Heart right ventricle (tissue), 16 donors: Measurements from ENCODE around the gene WWOX. TPM values are rescaled to one million over a fixed set of nuclear protein-coding genes. Genes with fewer than 3 reads are reported as not detected.

Source experiments
- ATAC-seq, 8 donors: fragments of 200-7000 bp; cut with Tn5 transposase; one replicate each; pipeline ENCODE4 v1.9.1; 2020; ENCODE audit warnings: mild to moderate bottlenecking in 8 of 8, moderate library complexity in 8 of 8, moderate number of reproducible peaks in 1 of 8
- DNase-seq, 2 donors: peaks; one replicate each; pipeline ENCODE4 v3.0.0-alpha.2; 2020
- H3K27ac ChIP-seq, 10 donors: fragments of 200-600 bp; sonication (generic) in 2 of 10; one replicate each; pipeline versions ENCODE4 v1.5.0 to v1.8.0; 2020 to 2022; ENCODE audit warnings: mild to moderate bottlenecking in 3 of 10
- H3K27me3 ChIP-seq, 7 donors: fragments of 200-600 bp; one replicate each; pipeline ENCODE4 v1.8.0; 2021 to 2022; ENCODE audit warnings: mild to moderate bottlenecking in 2 of 7
- H3K36me3 ChIP-seq, 9 donors: fragments of 200-600 bp; sonication (generic) in 1 of 9; one replicate each; pipeline versions ENCODE4 v1.5.0 to v1.8.0; 2020 to 2022; ENCODE audit warnings: mild to moderate bottlenecking in 2 of 9
- H3K4me1 ChIP-seq, 9 donors: fragments of 200-600 bp; sonication (generic) in 1 of 9; one replicate each; pipeline versions ENCODE4 v1.5.0 to v1.8.0; 2020 to 2022; ENCODE audit warnings: mild to moderate bottlenecking in 4 of 9
- H3K4me3 ChIP-seq, 10 donors: fragments of 200-600 bp; sonication (generic) in 2 of 10; one replicate each; pipeline versions ENCODE4 v1.5.0 to v1.8.0; 2020 to 2022; ENCODE audit warnings: mild to moderate bottlenecking in 7 of 10, moderate library complexity in 2 of 10
- H3K9me3 ChIP-seq, 11 donors: fragments of 200-600 bp in 10 of 11; sonication (generic) in 2 of 11; one replicate each; pipeline versions ENCODE4 v1.5.0 to v1.8.0; 2013 to 2022; ENCODE audit warnings: mild to moderate bottlenecking in 2 of 11, control low read depth in 1 of 11, moderate library complexity in 1 of 11
- CTCF ChIP-seq, 9 donors: fragments of 200-600 bp; sonication (generic) in 2 of 9; IDR thresholded peaks; one replicate each; pipeline versions ENCODE4 v1.5.0 to v1.8.0; 2021 to 2022; ENCODE audit warnings: antibody characterized with exemption in 9 of 9, mild to moderate bottlenecking in 5 of 9, moderate library complexity in 1 of 9
- WGBS, 2 donors: extraction: QIAGEN DNeasy Blood & Tissue Kit; methylation state at CpG; one replicate each; pipeline ENCODE4 v1.1.7; 2013; ENCODE audit warnings: inconsistent platforms in 1 of 2; 5-methylcytosine and 5-hydroxymethylcytosine counted together
- intact Hi-C, 10 donors: fragments of 100-400 bp; cut with DNase I; formaldehyde crosslinking; loops; one replicate each; pipeline versions ENCODE4 v1.11.1 to v1.14.2; 2022
- polyA plus RNA-seq, 2 donors: library from polyadenylated mRNA; stranded (reverse); fragments of 200-250 nt; gene quantifications; one replicate each; pipeline ENCODE4 v1.2.3, GENCODE V29; 2013
- total RNA-seq, 10 donors: library from RNA; stranded (reverse); fragmentation: NEBNext Ultra II Directional in 3 of 10; extraction: Animal tissue kit (Norgen Biotek cat#: 25700) in 3 of 10; gene quantifications; one replicate each; pipeline versions ENCODE4 v1.2.1 to v1.2.4, GENCODE V29; 2021 to 2023
- donor health status: Arrhythmogenic right ventricular cardiomyopathy.
- donor health status: ischemic (EF 13 %, LVEDD 7.1; RV severe dilation, severe dysfunction).
- donor health status: healthy with polysubstance abuse.
- donor health status: DM: no; HTN: yes; CAD: no.
- donor health status: DM: no; HTN: no; CAD: no.
- donor health status: ischemic (EF 25% LVEDD 6.9; RV normal size, moderate dysfunction).
- donor health status: ischemic (EF 25% LVEDD 5.7; RV mildly dilated, moderate dysfunction).
- donor health status: healthy.
- donor health status: DM: yes; HTN: yes; CAD: no.
- donor health status: Ischemic cardiomyopathy.
- donor health status: ischemic (EF 35%, LVEDD 5.7; RV mildly dilated, moderate dysfunction).
- donor health status: nonischemic (EF 11% LVEDD 7.7; RV severe dilation, severe dysfunction).
- donor health status: DM: yes; HTN: yes; CAD: no.
- donor health status: PGD.
- donor health status: ischemic (EF 29% LVEDD 5.4; RV normal size, mild dysfunction).
- donor health status: nonischemic (EF 23%, LVEDD 6.1; RV moderate dilation, normal function).

Gene WWOX
- total and polyA plus RNA-seq, 12 donors: 4.9 to 15.0 (median 9.9) TPM

GRCh38 chr16:78642621-78643285, 543.3 kb downstream of the WWOX start:
- Histone ChIP-seq H3K4me1 (peaks cover 0 to 19% (median 9%) of the 10 kb centered on the region in 9 donors), H3K27me3 (no peaks in the 10 kb centered on the region), H3K9me3 (no peaks in the 10 kb centered on the region), H3K27ac (no peak overlapping the region), H3K4me3 (no peak overlapping the region), H3K36me3 (no peaks in the 10 kb centered on the region)
- ATAC-seq: no peak
- intact Hi-C loops: no loop called here
- no peak for TF ChIP-seq CTCF (IDR thresholded peaks at IDR 0.05)
- DNase-seq: no peak
- 93% methylated on average over 6 of the region's 6 CpGs for WGBS, 2 donors

- TF ChIP-seq CTCF (IDR thresholded peaks at IDR 0.05): no peak
Observed at GRCh38 chr16:78645657-78646056, 546.2 kb downstream of the WWOX start.

GRCh38 chr16:78647019-78647418, 547.6 kb downstream of the WWOX start:
- Histone ChIP-seq H3K36me3 (no peaks in the 10 kb centered on the region), H3K9me3 (no peaks in the 10 kb centered on the region), H3K27me3 (no peaks in the 10 kb centered on the region), H3K4me3 (no peak overlapping the region), H3K27ac (peak overlapping the region in 9 of 10 donors; percentile 32 to 78 (median 57)), H3K4me1 (peaks cover 0 to 36% (median 27%) of the 10 kb centered on the region in 9 donors)
- intact Hi-C loops: no loop called here
- DNase-seq: peak; percentile 16 to 39
- no peak for TF ChIP-seq CTCF (IDR thresholded peaks at IDR 0.05)
- WGBS, 2 donors: 64 to 66% methylated on average over 3 of the region's 3 CpGs
- peak; percentile 49 to 91 (median 84) for ATAC-seq

More at GRCh38 chr16:78645657-78646056, 546.2 kb downstream of the WWOX start:
- no peak for ATAC-seq
- Histone ChIP-seq H3K9me3 (no peaks in the 10 kb centered on the region), H3K4me3 (no peak overlapping the region), H3K27ac (peak overlapping the region in 1 of 10 donors; percentile 7), H3K27me3 (no peaks in the 10 kb centered on the region), H3K4me1 (peaks cover 0 to 36% (median 27%) of the 10 kb centered on the region in 9 donors), H3K36me3 (no peaks in the 10 kb centered on the region)
- DNase-seq: no peak
- WGBS, 2 donors: 81 to 85% methylated on average over 4 of the region's 4 CpGs
- intact Hi-C loops: no loop called here

- intact Hi-C loops: no loop called here
- DNase-seq (no peak), ATAC-seq (peak in 5 of 8 donors; percentile 13 to 78 (median 45))
- no peak for TF ChIP-seq CTCF (IDR thresholded peaks at IDR 0.05)
- H3K4me3 ChIP-seq: no peak overlapping the region
- H3K4me1 ChIP-seq: peaks cover 0 to 36% (median 27%) of the 10 kb centered on the region in 9 donors
- WGBS, 2 donors: 51 to 53% methylated on average over 2 of the region's 2 CpGs
- H3K27ac ChIP-seq: peak overlapping the region in 9 of 10 donors; percentile 8 to 78 (median 40)
- H3K36me3 ChIP-seq: no peaks in the 10 kb centered on the region
- H3K9me3 ChIP-seq: no peaks in the 10 kb centered on the region
- no peaks in the 10 kb centered on the region for H3K27me3 ChIP-seq
Observed at GRCh38 chr16:78647491-78647890, 548.0 kb downstream of the WWOX start.
